SH-SY5Y (cell line): Measurements from ENCODE around the gene KLC1.

ENCODE experiments used
- GATA2 ChIP-seq: IDR thresholded peaks from 2 replicates; pipeline ENCODE4 v1.6.1; 2011; ENCODE audit warnings: mild to moderate bottlenecking, low read depth, low read length
- GATA3 ChIP-seq: IDR thresholded peaks from 2 replicates; pipeline ENCODE4 v1.6.1; 2011; ENCODE audit warnings: low read depth, mild to moderate bottlenecking, low read length, moderate library complexity

- TF ChIP-seq GATA3 (no peak), GATA2 (no peak)
Observed at GRCh38 chr14:103724116-103724515, 95.1 kb downstream of the KLC1 start.
